ENCODE data around the gene CENPB.
A peak's percentile ranks its signal among the peaks of the same experiment; 100 is the strongest.

The CENPB gene

GRCh38 chr20:3765171-3765882 is 21.2 kb downstream of the CENPB start:
- no peak for DNase-seq

DNA sequence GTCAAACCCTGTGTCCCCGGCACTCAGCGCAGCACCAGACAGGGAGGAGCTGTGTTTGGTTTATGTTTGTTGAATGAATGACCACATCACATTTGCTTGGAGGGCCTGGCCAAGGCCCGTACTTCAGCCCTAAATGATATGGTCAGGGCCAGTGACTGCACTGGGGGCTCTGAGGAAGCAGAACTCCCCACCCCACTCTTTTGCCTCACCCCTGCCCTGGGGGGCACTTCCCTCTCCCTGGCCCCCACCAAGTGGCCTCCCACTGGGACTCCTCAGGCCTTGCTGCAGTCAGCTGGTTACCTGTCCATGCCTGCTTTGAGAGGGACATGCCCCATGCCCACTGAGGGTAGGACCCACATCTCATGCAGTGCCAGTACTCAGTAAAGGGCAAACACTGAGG is 21.9 kb downstream of the CENPB start:
- no peak for DNase-seq

DNA sequence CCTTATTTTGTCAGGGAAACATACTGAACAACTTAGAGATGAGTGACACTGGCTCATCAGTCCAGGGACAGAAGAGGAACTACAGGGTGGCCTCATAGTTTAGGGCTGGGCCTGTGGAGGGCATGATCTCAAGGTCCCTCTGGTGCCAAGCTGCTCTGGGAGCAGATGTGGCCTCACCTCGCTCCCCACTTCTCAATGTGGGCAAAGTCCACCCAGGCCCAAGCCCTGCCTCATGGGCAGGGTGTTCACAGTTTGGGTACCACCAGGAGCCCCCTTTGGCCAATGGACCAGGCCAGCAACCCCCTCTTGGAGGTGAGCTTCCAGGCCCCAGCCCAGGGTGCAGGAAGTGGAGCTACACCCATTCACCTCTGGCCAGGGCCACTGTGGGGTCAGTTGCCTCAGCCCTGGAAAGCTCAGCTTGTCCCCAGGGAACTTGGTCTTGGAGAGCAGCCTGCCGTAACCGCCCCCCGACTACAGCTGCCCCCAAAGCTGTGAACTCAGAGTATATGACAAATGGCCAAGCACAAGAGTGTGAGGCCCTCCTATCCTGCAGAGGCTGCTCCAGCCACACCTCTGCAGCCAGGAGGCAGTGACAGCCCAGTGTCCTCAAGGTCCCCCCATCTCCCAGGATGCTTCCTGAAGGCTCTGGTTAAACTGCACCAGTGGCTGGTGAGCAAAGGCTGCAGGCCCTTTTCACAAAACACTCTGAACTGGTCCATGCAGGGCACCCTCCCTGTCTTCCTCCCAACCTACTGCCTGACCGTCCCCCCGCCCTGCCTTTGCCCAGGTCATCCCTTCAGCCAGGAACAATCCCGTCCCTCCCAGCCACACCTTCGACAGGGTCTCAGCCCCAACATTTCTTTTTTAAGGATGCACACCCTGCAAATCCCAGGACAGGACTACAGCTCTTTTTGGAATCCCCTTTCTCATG is 22.6 kb downstream of the CENPB start:
- DNase-seq = peak; percentile 35 to 42

GRCh38 chr20:3760655-3761348 is 25.7 kb downstream of the CENPB start:
- no peak for DNase-seq

GRCh38 chr20:3759884-3760283 is 26.7 kb downstream of the CENPB start:
- no peak for DNase-seq

GRCh38 chr20:3759316-3759823 is 27.2 kb downstream of the CENPB start:
- DNase-seq = no peak

- no peak for DNase-seq
These were observed 28.0 kb downstream of the CENPB start for GRCh38 chr20:3758566-3758965.

DNA sequence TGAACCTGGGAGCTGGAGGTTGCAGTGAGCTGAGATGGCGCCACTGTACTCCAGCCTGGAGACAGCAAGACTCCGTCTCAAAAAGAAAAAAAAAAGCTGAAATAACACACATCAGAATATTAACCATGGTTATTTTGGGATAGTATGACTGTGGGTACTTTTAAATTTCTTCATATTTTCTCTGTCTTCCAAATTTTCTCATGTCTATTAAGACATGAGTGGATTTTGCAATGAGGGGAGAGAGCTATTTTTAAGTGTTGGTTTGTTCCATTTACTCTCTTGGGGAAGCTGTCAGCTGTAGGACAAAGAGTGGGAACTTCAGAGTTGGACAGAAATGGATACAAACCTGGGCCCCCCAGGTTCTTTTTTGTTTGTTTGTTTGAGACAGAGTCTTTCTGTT is 29.3 kb downstream of the CENPB start:
- no peak for DNase-seq

DNA sequence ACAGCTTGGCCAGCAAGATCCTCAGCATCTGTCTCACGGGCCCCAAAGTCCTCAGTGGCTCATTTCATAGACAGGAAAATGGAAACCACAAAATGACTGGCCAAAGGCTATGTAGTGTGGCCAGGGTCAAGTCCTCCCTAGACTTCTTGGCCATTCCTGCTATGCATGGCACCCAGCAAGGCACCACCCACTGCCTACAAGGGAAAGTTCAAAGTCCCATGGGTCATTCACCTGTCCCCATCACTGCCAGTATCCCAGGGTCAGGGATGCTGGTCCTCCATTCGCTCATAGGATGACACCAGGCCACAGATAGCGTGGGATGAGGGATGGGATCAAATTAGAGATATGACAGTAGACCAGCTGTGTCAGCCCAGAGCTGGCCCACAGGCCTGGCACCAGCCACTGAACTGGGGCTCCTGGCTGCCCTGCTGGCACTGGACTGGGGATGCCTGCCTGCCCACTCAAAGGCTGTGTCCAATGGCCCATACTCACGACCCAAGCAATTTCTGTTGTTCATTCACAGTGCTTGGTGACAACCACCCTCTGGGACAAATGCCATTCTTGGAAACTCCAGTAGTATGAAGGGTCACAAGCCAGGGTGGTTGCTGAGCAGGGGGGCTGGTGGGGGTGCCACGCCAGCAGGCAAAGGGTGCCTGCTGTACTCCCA is 30.6 kb downstream of the CENPB start:
- DNase-seq = no peak

DNA sequence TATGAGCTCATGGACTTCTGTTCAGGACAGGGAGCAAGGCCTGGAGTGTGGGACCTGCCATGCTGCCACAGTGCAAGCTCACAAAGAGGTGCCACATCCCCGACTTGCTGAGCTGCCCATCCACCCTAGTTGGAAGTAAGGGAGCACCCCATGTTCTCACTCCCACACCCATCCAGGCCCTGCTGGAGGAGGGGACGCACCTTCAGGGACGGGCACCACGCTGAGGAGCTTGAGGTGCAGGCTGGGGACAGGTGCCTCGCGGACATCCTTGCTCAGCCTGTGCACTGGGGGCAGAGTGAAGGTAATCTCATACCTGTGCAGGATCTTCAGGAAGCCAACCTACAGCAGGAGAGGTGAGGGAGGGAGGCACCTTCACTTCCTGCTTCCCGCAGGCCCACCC is 31.3 kb downstream of the CENPB start:
- no peak for DNase-seq

- no peak for DNase-seq
These were observed 32.3 kb downstream of the CENPB start for GRCh38 chr20:3754276-3754630.

GRCh38 chr20:3753501-3754275 is 32.9 kb downstream of the CENPB start:
- no peak for DNase-seq

DNA sequence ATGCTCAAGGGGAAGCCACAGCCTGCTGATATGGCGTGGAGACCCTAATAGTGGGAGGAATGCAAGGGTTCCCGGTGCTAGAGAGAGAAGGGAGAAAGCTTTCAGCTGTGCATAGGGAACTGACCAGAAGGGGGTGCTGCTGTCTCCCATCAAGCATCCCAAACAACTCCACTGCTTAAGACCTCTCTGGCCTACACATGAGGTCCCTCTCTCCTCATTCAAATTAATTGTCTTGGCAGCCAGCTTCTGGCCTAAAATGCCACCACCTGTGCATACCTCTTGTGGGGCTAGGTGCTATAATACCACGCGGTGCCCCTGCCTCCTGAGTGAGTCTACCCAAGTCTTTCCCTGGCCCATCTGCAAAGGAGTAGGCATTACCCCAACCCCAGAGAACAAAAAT is 33.4 kb downstream of the CENPB start:
- DNase-seq = peak; percentile 43 to 77

- DNase-seq = no peak
These were observed 34.2 kb downstream of the CENPB start for GRCh38 chr20:3752386-3752759.

GRCh38 chr20:3751675-3752385 is 34.7 kb downstream of the CENPB start:
- DNase-seq = no peak

- DNase-seq = no peak
These were observed 35.2 kb downstream of the CENPB start for GRCh38 chr20:3751305-3751674.

- DNase-seq = no peak
These were observed 36.6 kb downstream of the CENPB start for GRCh38 chr20:3749689-3750531.

DNA sequence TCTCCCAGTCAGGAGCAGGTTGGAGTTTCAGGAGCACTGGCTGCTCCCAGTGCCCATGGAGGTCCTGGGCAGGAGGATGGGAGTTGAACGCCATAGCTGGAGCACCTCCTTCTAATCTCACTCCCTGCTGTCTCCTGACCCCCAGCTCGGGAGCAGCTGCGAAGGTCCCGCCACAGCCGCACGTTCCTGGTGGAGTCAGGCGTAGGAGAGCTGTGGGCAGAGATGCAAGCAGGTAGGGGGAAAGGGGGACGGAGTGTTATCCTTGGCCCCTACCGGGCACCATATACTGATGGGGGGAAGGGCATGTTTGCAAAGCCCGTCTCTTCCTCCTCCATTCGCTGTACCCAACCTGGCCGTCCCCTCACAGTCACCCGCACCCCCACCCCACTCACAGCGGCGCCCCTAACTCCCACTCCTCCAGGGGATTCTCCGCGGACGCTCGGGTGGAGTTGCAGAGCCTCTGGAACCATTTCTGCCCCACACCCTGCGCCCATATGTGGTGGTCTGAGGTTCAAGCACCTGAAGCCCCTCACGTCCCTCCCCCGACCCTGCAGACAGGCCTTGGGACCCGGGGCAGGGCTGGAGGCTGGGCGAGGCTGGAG is 37.4 kb downstream of the CENPB start:
- DNase-seq = no peak

- no peak for DNase-seq
These were observed 38.5 kb downstream of the CENPB start for GRCh38 chr20:3748073-3748472.

GRCh38 chr20:3747471-3747870 is 39.1 kb downstream of the CENPB start:
- no peak for DNase-seq

Data from AML-193 (cell line).